HepG2 (cell line): ENCODE measurements around the gene KIAA0319L. TPM values are rescaled to one million over a fixed set of nuclear protein-coding genes. Genes with fewer than 3 reads are reported as not detected.

ENCODE experiments used
- ATAC-seq: fragments of 200-7000 bp; cut with Tn5 transposase; 3 replicates; pipeline ENCODE4 v1.9.1; 2020; ENCODE audit warnings: mild to moderate bottlenecking, moderate library complexity
- BruUV-seq: library from RNA; stranded (reverse); fragments of 400-500 nt; replicated peaks from 2 replicates; lab custom pipeline; 2021; lab: Mats Ljungman, UMichigan
- CTCF ChIA-PET: fragments of 300-600 bp; formaldehyde crosslinking; extraction: SDS; loops from one replicate; lab custom pipeline; 2021; ENCODE audit warnings: low total read pairs, inconsistent platforms, low intra/inter-chr PET ratio; lab: Yijun Ruan, JAX
- POLR2A ChIA-PET: fragments of 350-600 bp; sonication (Branson Sonifier 250); formaldehyde crosslinking; loops from one replicate; lab custom pipeline; 2020; ENCODE audit warnings: antibody characterized with exemption, inconsistent platforms; lab: Yijun Ruan, JAX
- DNase-seq: peaks from one replicate; pipeline ENCODE4 v3.0.0-alpha.2; 2015; ENCODE audit warnings: low spot score
- FAIRE-seq: peaks from 3 replicates; lab custom pipeline; 2011; peaks lifted over from hg19 to GRCh38; lab: Jason Lieb, UNC
- H2AFZ ChIP-seq: one replicate; pipeline ENCODE4 v1.6.1; 2011; ENCODE audit warnings: low read length, inconsistent platforms
- H3K27ac ChIP-seq: fragments of 300-600 bp; 3 replicates; pipeline ENCODE4 v1.8.0; 2011; ENCODE audit warnings: mixed run types, mild to moderate bottlenecking, mixed read lengths, low read length, inconsistent platforms; ENCODE audit not compliant: insufficient read depth; ENCODE audit errors: extremely low read length
- H3K27me3 ChIP-seq, 2 experiments: fragments of 200-600 bp in 1 of 2; 2 replicates in 1 of 2; 3 replicates in 1 of 2; pipeline versions ENCODE4 v1.6.0 to v1.8.0; 2011; ENCODE audit warnings: low read length in 2 of 2, mild to moderate bottlenecking in 2 of 2, moderate library complexity in 2 of 2, inconsistent platforms in 1 of 2; ENCODE audit not compliant: insufficient read depth in 2 of 2, control insufficient read depth in 1 of 2
- H3K36me3 ChIP-seq, 2 experiments: fragments of 200-600 bp in 1 of 2; replicated peaks in 1 of 2; 2 replicates in 1 of 2; 3 replicates in 1 of 2; pipeline versions ENCODE4 v1.5.1 to v1.8.0; 2011; ENCODE audit warnings: low read length in 2 of 2, inconsistent platforms in 1 of 2; ENCODE audit not compliant: insufficient read depth in 2 of 2, control insufficient read depth in 1 of 2
- H3K4me1 ChIP-seq: 2 replicates; pipeline ENCODE4 v1.5.1; 2012; ENCODE audit warnings: low read length, inconsistent platforms; ENCODE audit not compliant: insufficient read depth
- H3K4me2 ChIP-seq: 2 replicates; pipeline ENCODE4 v1.6.0; 2011; ENCODE audit warnings: low read depth, low read length, inconsistent platforms
- H3K4me3 ChIP-seq, 3 experiments: fragments of 200-600 bp in 1 of 3; sonication (generic), shearing (Covaris generic) in 1 of 3; replicated peaks in 1 of 3; 2 replicates each; pipeline ENCODE4 v1.5.1; 2011 to 2016; ENCODE audit warnings: low read length in 3 of 3, inconsistent platforms in 2 of 3, low read depth in 2 of 3, mild to moderate bottlenecking in 2 of 3, control low read depth in 1 of 3, mixed read lengths in 1 of 3; ENCODE audit not compliant: insufficient read depth in 1 of 3
- H3K79me2 ChIP-seq: one replicate; pipeline ENCODE4 v1.6.1; 2011; ENCODE audit warnings: low read length, inconsistent platforms; ENCODE audit not compliant: insufficient read depth
- H3K9ac ChIP-seq: 2 replicates; pipeline ENCODE4 v1.6.0; 2011; ENCODE audit warnings: mild to moderate bottlenecking, low read depth, low read length, inconsistent platforms; ENCODE audit not compliant: insufficient read depth
- H3K9me3 ChIP-seq: 2 replicates; pipeline ENCODE4 v1.5.1; 2012; ENCODE audit warnings: mild to moderate bottlenecking, low read length
- H4K20me1 ChIP-seq: 2 replicates; pipeline ENCODE4 v1.6.0; 2011; ENCODE audit warnings: inconsistent platforms, mild to moderate bottlenecking, low read length, moderate library complexity; ENCODE audit not compliant: insufficient read depth
- ATF3 ChIP-seq: sonication (generic); formaldehyde crosslinking; IDR thresholded peaks from 2 replicates; pipeline ENCODE4 v1.4.0; 2020; ENCODE audit warnings: missing genetic modification reagents
- GATAD1 ChIP-seq: IDR thresholded peaks from 2 replicates; pipeline ENCODE4 v1.6.1; 2016; ENCODE audit warnings: missing genetic modification reagents, missing compliant biosample characterization
- GLMP ChIP-seq: sonication (generic); formaldehyde crosslinking; IDR thresholded peaks from 2 replicates; pipeline ENCODE4 v1.9.0; 2021; ENCODE audit warnings: missing genetic modification reagents, mild to moderate bottlenecking, borderline replicate concordance
- MED1 ChIP-seq: sonication (generic); formaldehyde crosslinking; IDR thresholded peaks from 2 replicates; pipeline ENCODE4 v1.4.0; 2020; ENCODE audit warnings: missing genetic modification reagents
- MNT ChIP-seq: fragments of 450-650 bp; IDR thresholded peaks from 2 replicates; pipeline ENCODE4 v1.6.1; 2016
- PITX1 ChIP-seq: sonication (generic); formaldehyde crosslinking; IDR thresholded peaks from 2 replicates; pipeline ENCODE4 v1.5.1; 2020; ENCODE audit warnings: mild to moderate bottlenecking, missing genetic modification reagents
- RBM39 ChIP-seq: fragments of 200-400 bp; formaldehyde crosslinking; IDR thresholded peaks from one replicate; pipeline ENCODE4 v1.6.1; 2018; ENCODE audit warnings: antibody characterized with exemption, mild to moderate bottlenecking, low read depth, low read length; ENCODE audit not compliant: poor library complexity, severe bottlenecking
- SP1 ChIP-seq, 2 experiments: fragments of 450-650 bp in 1 of 2; sonication (generic) in 1 of 2; formaldehyde crosslinking in 1 of 2; IDR thresholded peaks; 2 replicates each; pipeline versions ENCODE4 v1.4.0 to v1.6.1; 2016 to 2020; ENCODE audit warnings: missing genetic modification reagents in 1 of 2
- TEAD3 ChIP-seq: optimal IDR thresholded peaks from 2 replicates; pipeline ENCODE3; 2016; ENCODE audit warnings: borderline replicate concordance
- TMF1 ChIP-seq: sonication (generic); formaldehyde crosslinking; IDR thresholded peaks from 2 replicates; pipeline ENCODE4 v1.8.1; 2022; ENCODE audit warnings: low read depth, missing genetic modification reagents
- TSC22D2 ChIP-seq: sonication (generic); formaldehyde crosslinking; IDR thresholded peaks from 2 replicates; pipeline ENCODE4 v1.5.1; 2020; ENCODE audit warnings: missing genetic modification reagents, mild to moderate bottlenecking, borderline replicate concordance
- ZNF143 ChIP-seq: sonication (generic); formaldehyde crosslinking; IDR thresholded peaks from 2 replicates; pipeline ENCODE4 v1.4.0; 2020; ENCODE audit warnings: missing genetic modification reagents
- ZNF251 ChIP-seq: sonication (generic); formaldehyde crosslinking; IDR thresholded peaks from 2 replicates; pipeline ENCODE4 v1.9.0; 2021; ENCODE audit warnings: mild to moderate bottlenecking, missing genetic modification reagents
- ZNF615 ChIP-seq: sonication (generic); formaldehyde crosslinking; IDR thresholded peaks from 2 replicates; pipeline ENCODE4 v1.5.0; 2020; ENCODE audit warnings: mild to moderate bottlenecking, missing genetic modification reagents, borderline replicate concordance
- ZNF780A ChIP-seq: sonication (generic); formaldehyde crosslinking; IDR thresholded peaks from 2 replicates; pipeline ENCODE4 v1.8.0; 2022; ENCODE audit warnings: mild to moderate bottlenecking, missing genetic modification reagents, moderate library complexity
- ZSCAN22 ChIP-seq: sonication (generic); formaldehyde crosslinking; IDR thresholded peaks from 2 replicates; pipeline ENCODE4 v1.4.0; 2020; ENCODE audit warnings: mild to moderate bottlenecking, missing genetic modification reagents
- WGBS: methylation state at CpG from one replicate; pipeline ENCODE4 v1.1.6; 2017; ENCODE audit warnings: low lambda C conversion rate; 5-methylcytosine and 5-hydroxymethylcytosine counted together
- in situ Hi-C: cut with HindIII; loops from 2 replicates; pipeline ENCODE4 v1.10.0; 2017; ENCODE audit warnings: low pct_unique_long_range_greater_than_20kb; ENCODE audit not compliant: extremely low pct_ligation_motif_present
- intact Hi-C: fragments of 100-400 bp; cut with micrococcal nuclease; formaldehyde crosslinking; loops from one replicate; pipeline ENCODE4 v1.10.0; 2022; ENCODE audit not compliant: unreplicated experiment
- polyA plus RNA-seq, 8 experiments: library from polyadenylated mRNA; depleted of rRNA in 3 of 8; stranded (reverse) in 7 of 8; unstranded in 1 of 8; fragments of >200 nt; fragmentation: Illumina TruSeq in 4 of 8; extraction: Trizol in 4 of 8; gene quantifications; 2 replicates each; pipeline versions ENCODE4 v1.2.1 to v1.2.3, GENCODE V29; 2011 to 2016; ENCODE audit warnings: low read depth in 4 of 8, missing spikeins in 1 of 8, mixed read lengths in 1 of 8; ENCODE audit not compliant: insufficient read depth in 1 of 8
- total RNA-seq, 5 experiments: library from RNA; depleted of rRNA; stranded (reverse); fragments of >200 nt; fragmentation: Illumina TruSeq; extraction: Trizol; gene quantifications; 2 replicates each; pipeline ENCODE4 v1.2.3, GENCODE V29; 2016; ENCODE audit warnings: low read depth in 1 of 5

Gene KIAA0319L
- total and polyA plus RNA-seq, 2 of the 13 experiments (the other 11 are each of a cell fraction or from before 2014, with no cell fraction given): 33.4 to 82.6 TPM

- no peak for FAIRE-seq
- TF ChIP-seq SP1 (IDR thresholded peaks at IDR 0.05) (no peak), SP1 (CRISPR knock-in tag; IDR thresholded peaks at IDR 0.05) (no peak), ZSCAN22 (CRISPR knock-in tag) (no peak), ZNF615 (CRISPR knock-in tag) (no peak), MNT (no peak), GATAD1 (no peak), ATF3 (CRISPR knock-in tag) (no peak), TSC22D2 (CRISPR knock-in tag) (no peak), ZNF251 (no peak), TEAD3 (CRISPR knock-in tag) (no peak), TMF1 (no peak), RBM39 (no peak), ZNF780A (CRISPR knock-in tag) (no peak), ZNF143 (CRISPR knock-in tag) (no peak), MED1 (no peak), GLMP (CRISPR knock-in tag) (no peak), PITX1 (CRISPR knock-in tag) (no peak)
- ATAC-seq: no peak
- in situ Hi-C loops (loop anchor here (5.0 kb wide), 1 partner anchor 152 kb away; the partner anchor contains the start of gene C1orf216), intact Hi-C loops (no loop called here)
- BruUV-seq: no TSS peak
- Histone ChIP-seq H3K36me3 (peaks cover 7 to 18% of the 10 kb centered on the region in 2 experiments; a peak in 3 of 5 replicates), H3K9me3 (no peaks in the 10 kb centered on the region), H3K27ac (no peak overlapping the region), H3K79me2 (no peaks in the 10 kb centered on the region), H3K4me1 (no peaks in the 10 kb centered on the region), H3K9ac (no peak overlapping the region), H3K4me3 (no peak overlapping the region), H3K4me2 (no peak overlapping the region), H2AFZ (no peak overlapping the region), H3K27me3 (no peaks in the 10 kb centered on the region), H4K20me1 (no peaks in the 10 kb centered on the region)
- DNase-seq: no peak
- CTCF ChIA-PET: interaction anchor here (3.4 kb wide), 1 partner anchor 115 kb away, joined by 13 read pairs; no protein-coding TSS in a partner anchor
- 93% methylated on average over 3 of the region's 11 CpGs for WGBS
- POLR2A ChIA-PET: interaction anchor here (0.6 kb wide), 1 partner anchor 27 kb away, joined by 3 read pairs; no protein-coding TSS in a partner anchor
Observed at GRCh38 chr1:35565742-35566133, 8.5 kb upstream of the KIAA0319L start.
